Stimulated activated CD4-positive, alpha-beta T cell treated with anti-CD3 and anti-CD28 coated beads, Interleukin-4, amount 100 ng/mL, for 1 hour (primary cell): Measurements from ENCODE around the gene GEMIN8.

ENCODE experiments used
- DNase-seq: peaks from one replicate; pipeline ENCODE4 v3.0.0-alpha.2; 2020

Gene GEMIN8, protein sequence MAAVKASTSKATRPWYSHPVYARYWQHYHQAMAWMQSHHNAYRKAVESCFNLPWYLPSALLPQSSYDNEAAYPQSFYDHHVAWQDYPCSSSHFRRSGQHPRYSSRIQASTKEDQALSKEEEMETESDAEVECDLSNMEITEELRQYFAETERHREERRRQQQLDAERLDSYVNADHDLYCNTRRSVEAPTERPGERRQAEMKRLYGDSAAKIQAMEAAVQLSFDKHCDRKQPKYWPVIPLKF

DNA sequence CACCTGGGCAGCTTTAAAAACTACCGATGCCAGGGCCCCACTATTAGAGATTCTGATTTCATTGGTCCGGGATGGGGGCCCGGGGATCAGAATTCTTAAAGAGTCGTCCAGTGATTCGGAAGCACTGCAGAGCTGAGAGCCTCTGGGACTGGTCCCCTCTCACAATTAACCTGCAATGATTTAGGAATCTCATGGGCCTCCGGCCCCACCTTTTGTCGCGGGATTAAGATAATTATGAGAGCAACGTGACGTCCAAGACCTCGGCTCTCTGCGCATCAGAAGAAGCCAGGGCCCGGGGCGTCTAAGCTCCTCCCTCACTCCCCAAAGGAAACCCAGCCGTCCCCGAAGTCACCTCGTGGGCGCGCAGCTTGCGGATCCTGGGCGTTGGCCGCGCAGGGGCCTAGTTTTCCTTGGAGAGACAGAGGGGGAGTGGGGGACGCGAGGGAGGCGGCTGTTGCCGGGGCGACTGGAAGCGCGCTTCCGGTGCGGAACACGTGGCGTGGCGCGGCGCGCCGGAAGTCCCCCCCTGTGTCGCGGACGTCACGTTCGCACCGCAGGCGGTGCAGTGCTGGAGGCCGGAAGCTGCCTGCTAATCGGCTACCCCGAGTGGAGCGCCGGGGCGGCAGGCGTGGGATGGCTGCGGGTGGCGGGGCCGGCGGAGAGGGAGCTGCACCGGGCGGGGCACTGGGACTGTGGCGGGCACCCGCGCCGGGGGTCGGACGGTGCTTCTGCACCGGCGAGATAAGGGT, at the start of gene GEMIN8:
Gene GEMIN8, minus strand, starts transcription at position 468 of the 749 bp plus-strand sequence. CDS start 8,414 bp downstream, outside the sequence.
- peak; percentile 82 for DNase-seq

DNA sequence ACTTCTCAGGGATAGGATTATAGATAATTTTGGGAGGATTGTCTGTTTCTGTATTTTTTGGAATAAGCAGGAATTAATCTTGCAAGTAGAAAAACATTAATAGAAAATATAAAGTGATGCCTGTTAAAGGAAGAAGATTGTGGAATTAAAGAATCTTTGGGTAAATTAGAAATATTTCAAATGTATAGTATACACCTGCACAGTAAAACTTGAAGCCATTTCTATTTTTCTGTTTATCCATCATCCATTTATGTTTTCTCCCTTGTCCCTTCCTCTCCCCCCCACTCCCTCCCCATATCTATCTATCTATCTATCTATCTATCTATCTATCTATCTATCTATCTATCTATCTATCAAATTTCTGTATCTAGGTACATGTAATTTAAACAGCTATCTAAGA, 46.9 kb upstream of the GEMIN8 start:
- DNase-seq: no peak

DNA sequence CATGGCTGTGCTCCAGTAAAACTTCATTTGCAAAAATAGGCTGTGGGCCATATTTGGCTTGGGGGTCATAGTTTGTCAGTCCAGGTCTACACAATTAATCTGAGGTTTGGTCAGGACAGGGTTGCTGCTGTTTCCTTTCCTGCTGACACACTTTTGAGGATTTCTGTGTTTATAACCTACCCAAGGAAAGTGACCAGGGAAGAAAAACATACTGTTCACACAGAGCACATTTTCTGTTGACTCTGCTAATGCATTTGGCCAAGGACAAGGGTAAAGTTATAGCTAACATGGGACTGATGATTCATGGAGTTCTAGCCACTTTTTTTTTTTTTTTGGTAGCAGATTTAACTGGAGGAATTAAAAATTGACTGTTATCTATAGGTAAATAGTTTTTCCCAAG, 43.9 kb upstream of the GEMIN8 start:
- DNase-seq: no peak

DNA sequence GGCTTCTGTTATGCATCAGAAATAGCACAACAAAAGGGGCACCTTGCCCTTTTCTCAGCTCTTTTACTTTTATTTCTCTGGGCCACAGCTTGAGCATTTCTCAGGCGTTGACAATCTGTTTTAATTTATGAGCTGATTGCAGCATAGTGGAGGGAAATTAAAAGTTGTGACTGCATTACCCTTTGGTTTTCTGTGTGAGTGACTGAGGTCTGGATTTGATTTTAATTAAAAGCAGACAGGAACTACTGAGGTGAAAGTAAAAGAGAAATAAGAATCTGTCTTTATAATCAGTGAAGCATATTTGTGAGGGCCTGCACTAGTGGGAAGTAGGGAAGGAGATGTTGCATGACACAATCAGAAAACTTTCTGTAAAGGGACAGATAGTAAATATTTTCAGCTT, 43.4 kb upstream of the GEMIN8 start:
- DNase-seq: no peak

DNA sequence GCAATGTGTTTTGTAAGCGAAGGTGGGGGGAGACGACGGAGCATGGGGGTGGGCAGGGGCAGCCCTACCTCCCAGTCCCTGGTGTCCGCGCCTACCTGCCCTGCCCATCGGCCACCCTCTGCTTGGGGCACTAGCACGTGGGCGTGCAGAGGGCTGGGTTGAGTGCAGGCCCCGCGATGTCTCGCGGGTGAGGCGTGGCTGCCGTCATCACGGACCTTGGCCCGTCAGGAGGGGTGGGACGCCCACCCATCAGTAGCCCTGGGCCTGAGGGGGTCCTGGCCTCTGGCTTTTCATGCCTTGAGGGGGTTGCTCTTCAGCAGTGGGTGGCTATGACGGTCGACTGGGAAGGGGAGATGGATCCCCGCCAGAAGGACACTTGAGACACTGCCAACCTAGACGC, 36.1 kb upstream of the GEMIN8 start:
- no peak for DNase-seq

DNA sequence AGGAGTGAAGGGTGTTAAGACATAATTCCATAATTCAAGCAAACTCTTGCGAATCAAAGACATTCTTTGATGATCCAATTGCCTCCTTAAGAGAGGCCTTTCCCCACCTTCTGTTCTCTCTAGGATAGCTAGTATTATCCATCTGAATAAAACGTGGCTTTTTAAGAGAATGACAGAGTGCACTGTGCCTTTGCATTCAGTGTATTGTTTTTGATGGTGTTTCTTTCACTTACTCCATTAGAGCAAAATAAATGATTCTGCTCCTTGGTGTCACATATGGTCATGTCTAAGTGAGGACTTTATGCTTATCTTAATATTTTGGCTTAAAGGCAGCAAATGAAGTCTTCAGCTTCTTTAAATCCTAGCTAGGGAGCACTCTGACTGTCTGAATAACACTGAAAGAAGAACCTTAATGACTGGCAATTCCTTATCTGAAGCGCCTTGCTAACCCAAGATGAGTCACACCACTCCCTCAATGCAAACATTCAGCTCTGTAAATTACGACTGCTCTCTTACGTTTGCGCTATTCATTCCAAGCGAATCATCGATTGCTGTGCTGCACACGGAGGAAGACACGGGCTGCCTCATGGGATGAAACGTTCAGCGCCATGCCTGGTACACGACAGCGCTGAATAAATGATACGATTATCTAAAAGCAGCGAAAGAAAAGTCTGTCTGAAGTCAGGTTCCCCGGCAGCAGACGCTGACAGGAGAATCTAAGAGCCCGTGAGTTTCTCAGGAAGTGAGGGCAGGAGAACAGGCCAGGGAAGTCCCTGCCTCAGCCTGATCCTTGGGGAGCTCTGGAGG, 35.1 kb upstream of the GEMIN8 start:
- no peak for DNase-seq

DNA sequence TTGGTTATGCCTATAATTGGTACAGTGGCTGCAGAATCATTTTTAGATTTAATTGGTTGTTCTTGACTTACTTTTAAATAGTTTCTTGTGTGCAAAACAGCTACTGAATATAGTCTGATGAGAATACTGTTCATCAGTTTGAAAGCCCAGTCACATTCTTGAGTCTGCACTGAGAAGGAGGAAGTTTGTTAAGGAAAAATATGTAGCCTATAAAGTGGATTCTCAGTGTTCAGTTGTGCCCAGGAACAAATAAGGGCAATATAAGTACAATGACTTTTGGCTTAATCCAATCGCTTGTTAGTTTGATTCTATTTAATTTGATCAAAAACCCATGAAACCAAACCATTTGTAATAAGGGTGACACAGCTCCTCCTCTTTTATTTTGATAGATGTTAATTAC, 32.8 kb upstream of the GEMIN8 start:
- DNase-seq: no peak

DNA sequence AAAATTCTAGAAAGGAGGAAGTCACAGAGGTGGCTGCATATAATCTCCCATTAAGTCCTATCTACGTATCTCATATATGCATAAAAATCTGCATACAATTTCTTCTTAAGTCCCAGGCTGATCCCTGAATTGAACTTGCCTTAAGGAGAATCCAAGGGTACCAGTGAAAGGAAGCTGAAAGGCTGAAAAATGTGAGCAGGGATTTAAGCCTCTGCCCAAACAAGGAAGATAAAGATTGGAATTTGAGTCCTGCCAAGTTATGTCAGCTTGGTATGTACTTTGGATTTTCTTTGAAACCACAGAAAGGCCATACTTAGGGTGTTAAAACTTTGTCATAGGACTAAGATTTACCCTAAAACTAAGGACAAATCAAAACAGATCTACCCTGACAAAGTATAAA, 26.5 kb upstream of the GEMIN8 start:
- DNase-seq: no peak

DNA sequence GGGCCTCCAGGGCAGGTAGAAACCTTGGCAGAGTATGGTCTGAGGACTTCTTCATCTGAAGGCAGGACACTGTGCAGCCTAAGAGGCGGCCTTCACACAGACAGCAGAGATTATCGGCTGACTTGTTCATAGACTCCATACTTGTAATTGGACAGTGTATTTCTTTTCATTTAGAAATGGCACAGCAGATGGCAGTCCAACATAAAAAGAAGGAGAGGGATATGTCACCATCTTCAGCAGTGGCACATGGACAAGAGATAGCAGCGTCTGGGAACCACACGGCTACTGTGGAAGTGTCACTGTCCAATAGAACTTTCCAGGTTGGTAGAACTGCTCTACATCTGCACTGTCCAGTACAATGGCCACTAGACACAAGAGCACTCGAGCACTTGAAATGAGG, 21.7 kb upstream of the GEMIN8 start:
- DNase-seq: no peak

DNA sequence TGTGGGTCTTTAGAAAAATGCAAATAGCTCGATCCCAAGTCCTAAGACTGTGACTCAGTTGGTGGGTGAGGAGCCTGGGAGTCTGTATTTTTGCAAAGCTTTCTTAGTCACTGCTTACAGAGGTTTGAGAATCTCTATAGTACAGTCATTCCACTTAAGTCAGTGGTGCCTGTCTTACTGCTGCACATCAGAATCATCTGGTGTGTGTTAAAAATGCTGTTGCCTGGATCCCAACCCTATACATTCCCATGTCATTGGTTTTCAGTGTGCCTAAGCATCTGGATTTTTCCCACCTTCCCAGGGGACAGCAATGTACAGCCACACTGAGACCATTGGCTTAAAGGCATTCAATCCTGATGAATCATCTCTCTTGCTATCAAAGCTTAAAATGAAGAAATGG, 21.0 kb upstream of the GEMIN8 start:
- DNase-seq: no peak

DNA sequence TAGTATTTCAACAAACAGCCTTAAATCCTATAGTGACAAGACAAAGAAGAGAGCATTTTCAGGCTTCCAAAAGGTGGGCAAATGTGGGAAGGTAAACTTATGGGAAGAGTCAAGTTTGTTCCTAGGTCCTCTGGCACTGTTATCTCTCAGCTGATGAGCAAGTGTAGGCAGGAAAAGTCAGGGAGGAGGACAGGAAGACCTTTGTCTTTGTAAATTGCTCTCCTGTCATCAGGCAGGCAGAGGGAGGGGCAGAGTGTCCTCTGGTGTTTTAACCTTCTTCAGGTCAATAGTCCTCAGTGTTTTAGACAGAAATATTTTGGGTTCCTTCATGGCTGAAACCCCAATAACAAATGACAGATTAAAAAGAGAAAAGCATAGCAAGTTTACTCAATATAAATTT, 13.5 kb upstream of the GEMIN8 start:
- DNase-seq: no peak

DNA sequence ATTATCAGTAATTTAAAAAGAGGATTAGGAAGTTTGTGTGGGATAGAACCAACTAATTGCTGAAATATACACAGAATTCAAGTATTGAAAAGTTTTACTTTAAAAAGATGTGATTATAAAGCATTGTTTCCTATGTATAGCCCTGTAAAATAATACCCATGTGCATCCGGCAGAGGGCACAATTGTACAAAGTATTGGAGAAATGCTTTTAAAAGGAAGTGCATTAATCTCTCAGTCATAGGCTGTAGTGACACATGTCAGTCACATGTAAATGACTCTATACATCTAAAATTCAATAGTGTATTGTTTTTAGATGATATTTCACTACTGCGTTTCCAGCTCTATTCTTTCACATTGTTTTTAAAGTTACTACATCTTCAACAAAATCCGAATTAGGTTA, 9.7 kb upstream of the GEMIN8 start:
- DNase-seq: peak; percentile 39

DNA sequence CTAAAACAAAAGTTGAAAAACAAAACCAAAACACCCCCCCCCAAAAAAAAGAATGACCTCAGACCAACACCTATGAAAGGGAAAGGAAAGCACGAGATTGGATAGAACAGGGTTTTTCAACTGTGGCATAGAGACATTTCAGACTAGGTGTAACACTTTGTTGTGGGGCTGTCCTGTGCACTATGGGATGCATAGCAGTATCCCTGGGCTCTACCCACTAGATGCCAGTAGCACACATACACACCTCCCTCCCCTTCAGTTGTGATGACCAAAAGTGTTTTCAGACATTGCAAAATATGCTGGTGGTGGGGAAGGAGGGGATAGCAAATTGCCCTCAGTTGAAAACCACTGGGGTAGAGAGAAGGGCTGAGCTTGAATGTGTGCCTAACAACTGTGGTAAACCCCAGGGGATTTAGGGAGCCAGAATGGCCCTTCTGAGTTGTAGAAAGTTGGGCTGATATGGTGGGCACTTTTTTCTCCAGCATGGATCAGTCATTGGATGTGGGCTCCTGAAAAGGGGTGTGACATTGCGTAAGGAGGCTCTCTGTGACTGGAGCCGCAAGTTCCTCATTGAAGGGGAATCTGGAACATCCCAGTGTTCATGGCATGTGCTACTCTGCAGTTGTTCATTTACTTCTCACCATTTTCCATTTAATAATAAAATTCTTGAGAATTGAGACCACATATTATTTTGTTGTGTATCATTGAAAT, 8.8 kb upstream of the GEMIN8 start:
- DNase-seq: no peak

DNA sequence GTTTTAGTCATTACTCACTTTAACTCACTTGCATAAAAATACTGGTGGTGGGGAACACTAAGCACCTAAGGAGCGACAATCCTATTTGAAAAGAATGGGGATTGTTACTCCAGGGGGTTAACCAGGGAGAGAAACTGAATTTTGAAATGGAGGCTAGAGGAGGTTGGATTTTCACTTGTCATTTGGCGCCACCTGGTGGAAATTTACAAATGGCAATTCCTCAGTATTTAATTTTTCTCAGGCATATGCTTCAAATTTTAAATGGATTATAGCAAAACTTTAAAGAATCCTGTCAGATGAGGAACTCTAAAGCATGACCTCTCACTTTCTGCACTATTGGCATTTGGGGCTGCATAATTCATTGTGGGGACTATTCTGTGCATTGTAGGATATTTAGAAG, 2.7 kb upstream of the GEMIN8 start:
- DNase-seq: peak; percentile 21

DNA sequence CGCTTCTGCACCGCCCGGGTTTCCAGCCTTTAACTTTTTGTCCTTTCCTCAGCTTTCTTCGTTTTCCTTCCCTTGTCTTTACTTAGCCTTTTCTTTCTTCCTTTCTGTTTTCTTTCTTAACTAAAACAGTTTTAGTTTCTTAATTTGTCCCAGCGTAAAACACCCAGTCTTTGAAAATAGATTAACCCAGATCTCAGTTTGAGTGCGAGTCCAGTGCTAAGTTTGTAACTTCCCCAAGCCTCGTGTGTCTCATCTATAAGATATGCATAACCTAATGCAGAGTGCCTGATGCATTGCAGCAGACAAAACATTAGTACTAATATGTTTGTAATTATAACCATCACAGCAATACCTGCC, 460 bp upstream of the GEMIN8 start:
- DNase-seq: no peak

DNA sequence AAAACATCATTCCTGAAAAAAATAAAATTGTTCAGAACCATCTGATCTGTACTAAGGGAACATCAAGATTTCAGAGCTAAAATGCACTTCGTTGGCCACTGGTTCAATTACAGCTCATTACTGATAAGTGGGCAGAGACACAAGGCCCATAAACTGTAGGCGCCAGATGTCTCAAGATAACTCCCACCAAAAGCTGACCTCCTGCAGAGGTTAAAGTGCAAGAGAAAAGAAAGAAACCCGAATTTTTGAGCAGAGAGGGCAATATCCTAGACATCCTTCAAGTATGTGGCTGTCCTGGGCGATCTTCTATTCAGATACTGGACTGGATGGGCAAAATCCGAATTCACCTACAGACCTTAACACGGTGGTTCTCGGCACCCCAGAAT, 660 bp downstream of the GEMIN8 start:
- no peak for DNase-seq

DNA sequence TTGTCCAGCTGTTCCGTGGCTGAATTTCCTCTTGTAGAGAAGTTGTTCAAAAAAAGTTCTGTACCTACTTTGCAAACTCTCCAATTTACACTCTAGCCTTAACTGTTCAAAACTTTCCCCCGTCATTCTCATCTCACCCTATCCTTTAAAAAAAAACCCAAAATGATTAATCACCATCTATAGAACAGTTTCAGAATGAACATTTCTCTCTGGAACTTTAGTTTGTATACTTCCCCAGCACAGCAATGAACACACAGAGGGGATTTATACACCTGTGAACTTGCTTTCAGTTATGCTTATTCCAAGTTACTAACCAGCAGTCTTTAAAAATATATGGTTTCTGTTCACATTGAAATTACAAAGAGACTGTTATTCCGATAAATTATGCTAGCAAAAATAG, 1.2 kb downstream of the GEMIN8 start:
- DNase-seq: no peak

DNA sequence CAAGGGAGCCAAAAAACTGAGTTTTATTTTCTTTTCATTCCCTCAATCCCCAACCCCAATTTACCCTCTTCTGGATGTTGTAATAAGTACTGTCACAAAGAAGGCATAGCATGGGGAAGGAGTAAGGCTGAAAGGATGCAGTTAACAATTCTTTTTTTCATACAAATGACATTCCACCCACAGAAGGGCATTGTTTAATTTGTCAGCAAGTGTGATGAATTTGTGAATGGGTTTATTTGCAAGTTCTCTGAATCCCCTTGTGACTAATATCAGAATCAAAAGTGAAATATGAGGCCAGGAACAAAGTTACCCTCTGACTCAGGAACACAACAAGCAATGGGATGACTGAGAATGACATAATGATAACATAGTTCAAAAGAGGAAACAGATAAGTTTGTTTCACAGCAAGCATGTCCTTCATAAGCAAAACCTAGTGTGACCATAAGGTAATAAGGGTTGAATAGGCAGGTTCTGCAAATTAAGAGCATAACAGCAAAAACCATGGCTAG, 2.1 kb downstream of the GEMIN8 start:
- no peak for DNase-seq

DNA sequence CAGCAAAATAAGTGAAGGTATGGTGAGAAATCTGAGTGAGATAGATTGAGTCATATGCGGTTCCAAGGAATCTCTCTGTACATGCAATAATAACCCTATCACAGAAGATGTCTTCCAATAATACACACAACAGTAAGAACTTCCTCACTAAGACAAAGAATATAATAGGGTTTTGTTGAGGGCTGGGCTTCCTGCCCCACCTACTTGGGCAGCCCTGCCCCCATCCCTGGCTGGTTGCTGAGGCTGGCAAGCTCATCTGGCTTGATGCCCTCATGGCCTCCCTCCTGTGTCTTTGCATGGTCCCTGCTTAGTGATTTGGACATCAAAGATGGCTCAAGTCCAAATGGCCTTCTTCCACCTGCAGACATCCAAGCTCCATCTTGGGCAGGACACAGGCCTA, 2.7 kb downstream of the GEMIN8 start:
- peak; percentile 23 for DNase-seq

DNA sequence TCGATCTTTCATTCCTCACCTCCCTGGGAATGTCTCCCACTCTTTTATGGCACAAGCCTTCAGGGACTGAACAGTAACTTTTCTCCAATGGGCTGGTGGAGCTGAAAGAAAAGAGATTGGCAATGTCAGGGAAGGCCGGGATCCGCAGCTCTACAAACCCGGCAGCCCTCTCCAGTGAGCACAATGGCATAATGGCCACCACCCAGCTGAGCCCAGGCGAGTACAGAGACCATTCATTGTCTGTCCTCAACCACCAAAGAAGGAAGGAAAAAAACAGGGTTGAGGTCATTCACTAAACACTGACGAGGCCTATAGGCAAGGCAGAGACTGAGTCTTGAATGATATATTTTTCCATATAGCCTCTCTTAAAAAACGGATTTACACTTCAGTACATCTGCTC, 3.6 kb downstream of the GEMIN8 start:
- DNase-seq: no peak

DNA sequence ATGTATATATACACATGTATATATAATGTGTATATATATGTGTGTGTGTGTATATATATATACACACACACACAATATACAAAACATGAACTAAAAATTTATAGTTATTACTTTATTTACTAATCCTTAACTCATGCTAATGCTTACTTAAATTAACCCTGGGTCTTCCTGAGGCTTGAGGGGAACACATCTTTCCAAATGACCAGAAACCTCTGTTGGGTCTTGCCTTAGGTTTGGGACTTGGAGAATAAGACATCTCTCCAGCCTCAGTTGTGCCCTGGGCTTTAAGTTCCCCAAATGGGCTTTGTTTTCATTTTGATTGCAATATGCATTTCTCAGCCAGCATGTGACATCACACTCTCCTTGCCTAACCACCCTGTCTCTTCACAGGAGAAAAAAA, 7.7 kb downstream of the GEMIN8 start:
- no peak for DNase-seq

DNA sequence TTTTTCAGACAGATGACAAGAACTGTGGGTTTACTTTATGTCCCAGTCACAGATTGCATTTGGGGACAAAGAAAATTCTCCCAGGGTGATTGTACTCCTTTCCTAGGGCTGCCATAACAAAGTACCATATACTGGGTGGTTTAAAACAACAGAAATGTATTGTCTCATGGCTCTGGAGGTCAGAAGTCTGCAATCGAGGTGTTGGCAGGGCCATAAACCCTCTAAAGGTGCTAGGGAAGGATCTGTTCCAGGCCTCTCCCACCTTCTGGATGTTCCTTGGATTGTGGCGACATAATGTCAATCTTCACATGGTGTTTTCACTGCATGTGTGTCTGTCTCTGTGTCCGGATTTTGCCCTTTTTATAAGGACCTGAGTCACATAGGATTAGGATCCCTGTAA, 12.3 kb downstream of the GEMIN8 start:
- no peak for DNase-seq

DNA sequence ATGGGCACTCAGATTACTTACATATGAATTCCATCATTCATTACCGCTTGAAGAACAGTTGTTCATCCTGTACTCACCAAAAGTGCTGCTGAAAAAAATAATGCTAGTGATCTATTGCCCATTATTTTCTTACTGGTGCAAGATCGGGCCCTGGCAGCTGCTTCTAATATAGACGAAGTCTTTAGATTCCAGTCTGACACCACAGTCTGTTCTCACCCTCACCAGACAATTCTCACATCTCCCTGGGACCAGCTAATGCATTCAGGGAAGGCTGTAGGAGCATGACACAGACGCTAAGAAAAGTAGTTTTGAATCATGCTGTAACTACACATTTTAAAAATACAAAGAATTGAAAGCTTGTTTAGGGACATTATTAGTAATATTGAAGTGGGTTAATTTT, 13.8 kb downstream of the GEMIN8 start:
- no peak for DNase-seq
